Heart right ventricle (tissue), 16 donors: ENCODE measurements around the gene CREBBP. TPM values are rescaled to one million over a fixed set of nuclear protein-coding genes. Genes with fewer than 3 reads are reported as not detected.

Experiments
- ATAC-seq, 8 donors: fragments of 200-7000 bp; cut with Tn5 transposase; one replicate each; pipeline ENCODE4 v1.9.1; 2020; ENCODE audit warnings: mild to moderate bottlenecking in 8 of 8, moderate library complexity in 8 of 8, moderate number of reproducible peaks in 1 of 8
- DNase-seq, 2 donors: peaks; one replicate each; pipeline ENCODE4 v3.0.0-alpha.2; 2020
- H3K27ac ChIP-seq, 10 donors: fragments of 200-600 bp; sonication (generic) in 2 of 10; one replicate each; pipeline versions ENCODE4 v1.5.0 to v1.8.0; 2020 to 2022; ENCODE audit warnings: mild to moderate bottlenecking in 3 of 10
- H3K27me3 ChIP-seq, 7 donors: fragments of 200-600 bp; one replicate each; pipeline ENCODE4 v1.8.0; 2021 to 2022; ENCODE audit warnings: mild to moderate bottlenecking in 2 of 7
- H3K36me3 ChIP-seq, 9 donors: fragments of 200-600 bp; sonication (generic) in 1 of 9; one replicate each; pipeline versions ENCODE4 v1.5.0 to v1.8.0; 2020 to 2022; ENCODE audit warnings: mild to moderate bottlenecking in 2 of 9
- H3K4me1 ChIP-seq, 9 donors: fragments of 200-600 bp; sonication (generic) in 1 of 9; one replicate each; pipeline versions ENCODE4 v1.5.0 to v1.8.0; 2020 to 2022; ENCODE audit warnings: mild to moderate bottlenecking in 4 of 9
- H3K4me3 ChIP-seq, 10 donors: fragments of 200-600 bp; sonication (generic) in 2 of 10; one replicate each; pipeline versions ENCODE4 v1.5.0 to v1.8.0; 2020 to 2022; ENCODE audit warnings: mild to moderate bottlenecking in 7 of 10, moderate library complexity in 2 of 10
- H3K9me3 ChIP-seq, 11 donors: fragments of 200-600 bp in 10 of 11; sonication (generic) in 2 of 11; one replicate each; pipeline versions ENCODE4 v1.5.0 to v1.8.0; 2013 to 2022; ENCODE audit warnings: mild to moderate bottlenecking in 2 of 11, control low read depth in 1 of 11, moderate library complexity in 1 of 11
- WGBS, 2 donors: extraction: QIAGEN DNeasy Blood & Tissue Kit; methylation state at CpG; one replicate each; pipeline ENCODE4 v1.1.7; 2013; ENCODE audit warnings: inconsistent platforms in 1 of 2; 5-methylcytosine and 5-hydroxymethylcytosine counted together
- intact Hi-C, 10 donors: fragments of 100-400 bp; cut with DNase I; formaldehyde crosslinking; loops; one replicate each; pipeline versions ENCODE4 v1.11.1 to v1.14.2; 2022
- polyA plus RNA-seq, 2 donors: library from polyadenylated mRNA; stranded (reverse); fragments of 200-250 nt; gene quantifications; one replicate each; pipeline ENCODE4 v1.2.3, GENCODE V29; 2013
- total RNA-seq, 10 donors: library from RNA; stranded (reverse); fragmentation: NEBNext Ultra II Directional in 3 of 10; extraction: Animal tissue kit (Norgen Biotek cat#: 25700) in 3 of 10; gene quantifications; one replicate each; pipeline versions ENCODE4 v1.2.1 to v1.2.4, GENCODE V29; 2021 to 2023
- TF ChIP-seq, protein P1 (sequence below), 9 donors: fragments of 200-600 bp; sonication (generic) in 2 of 9; IDR thresholded peaks; one replicate each; pipeline versions ENCODE4 v1.5.0 to v1.8.0; 2021 to 2022; ENCODE audit warnings: antibody characterized with exemption in 9 of 9, mild to moderate bottlenecking in 5 of 9, moderate library complexity in 1 of 9
- donor health status: Arrhythmogenic right ventricular cardiomyopathy.
- donor health status: ischemic (EF 13 %, LVEDD 7.1; RV severe dilation, severe dysfunction).
- donor health status: healthy with polysubstance abuse.
- donor health status: DM: no; HTN: yes; CAD: no.
- donor health status: DM: no; HTN: no; CAD: no.
- donor health status: ischemic (EF 25% LVEDD 6.9; RV normal size, moderate dysfunction).
- donor health status: ischemic (EF 25% LVEDD 5.7; RV mildly dilated, moderate dysfunction).
- donor health status: healthy.
- donor health status: DM: yes; HTN: yes; CAD: no.
- donor health status: Ischemic cardiomyopathy.
- donor health status: ischemic (EF 35%, LVEDD 5.7; RV mildly dilated, moderate dysfunction).
- donor health status: nonischemic (EF 11% LVEDD 7.7; RV severe dilation, severe dysfunction).
- donor health status: DM: yes; HTN: yes; CAD: no.
- donor health status: PGD.
- donor health status: ischemic (EF 29% LVEDD 5.4; RV normal size, mild dysfunction).
- donor health status: nonischemic (EF 23%, LVEDD 6.1; RV moderate dilation, normal function).

Gene CREBBP
- total and polyA plus RNA-seq, 12 donors, result 6.3 to 51.5 (median 41.0) TPM

DNA sequence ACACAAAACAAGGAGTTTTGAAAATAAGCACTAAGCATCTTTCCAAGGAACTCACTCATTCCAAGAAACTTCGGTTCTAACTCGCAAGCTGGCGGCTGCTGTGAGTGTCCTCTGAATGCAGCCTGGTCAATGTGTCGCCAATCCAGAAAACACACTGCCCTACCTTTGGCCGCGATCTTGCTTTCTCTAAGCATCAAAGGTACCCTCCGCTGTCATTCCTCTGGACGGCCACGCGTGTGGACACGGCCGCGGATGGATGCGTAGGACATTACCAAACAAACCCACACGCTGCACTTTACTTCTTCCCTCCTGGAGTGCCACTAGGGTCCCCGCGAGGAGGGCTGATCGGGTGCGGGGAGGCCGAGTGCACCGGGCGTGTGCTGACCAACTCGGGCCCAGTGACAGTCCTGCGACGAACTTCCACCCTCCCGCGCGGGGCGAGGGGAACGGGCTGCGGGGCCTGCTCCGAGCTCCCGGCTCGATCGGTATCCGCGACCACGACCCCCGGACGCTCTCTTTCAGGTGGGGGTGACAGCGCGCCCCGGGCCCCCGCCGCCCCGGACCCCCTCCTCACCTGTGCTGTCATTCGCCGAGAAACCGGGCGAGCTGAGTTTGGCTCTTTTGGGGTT is 1.1 kb downstream of the CREBBP start:
- DNase-seq, result peak; percentile 28 to 42
- no peaks in the 10 kb centered on the region for H3K9me3 ChIP-seq
- WGBS, 2 donors, result 0 to 1% methylated on average over 39 to 50 of the region's 50 CpGs
- H3K27ac ChIP-seq, result peak overlapping the region in 8 of 10 donors; percentile 54 to 89 (median 76)
- peaks cover 18 to 55% (median 48%) of the 10 kb centered on the region in 9 donors for H3K4me1 ChIP-seq
- ATAC-seq, result peak; percentile 20 to 53 (median 36)
- peak overlapping the region; percentile 64 to 96 (median 88) for H3K4me3 ChIP-seq
- H3K36me3 ChIP-seq, result peaks cover 0 to 6% (median 0%) of the 10 kb centered on the region in 9 donors
- intact Hi-C loops, result loop anchor here (2.0 to 10.0 kb wide), 10 partner anchors 82 to 189 kb away; no protein-coding TSS in a partner anchor
- H3K27me3 ChIP-seq, result no peaks in the 10 kb centered on the region
- TF ChIP-seq, protein P1, sequence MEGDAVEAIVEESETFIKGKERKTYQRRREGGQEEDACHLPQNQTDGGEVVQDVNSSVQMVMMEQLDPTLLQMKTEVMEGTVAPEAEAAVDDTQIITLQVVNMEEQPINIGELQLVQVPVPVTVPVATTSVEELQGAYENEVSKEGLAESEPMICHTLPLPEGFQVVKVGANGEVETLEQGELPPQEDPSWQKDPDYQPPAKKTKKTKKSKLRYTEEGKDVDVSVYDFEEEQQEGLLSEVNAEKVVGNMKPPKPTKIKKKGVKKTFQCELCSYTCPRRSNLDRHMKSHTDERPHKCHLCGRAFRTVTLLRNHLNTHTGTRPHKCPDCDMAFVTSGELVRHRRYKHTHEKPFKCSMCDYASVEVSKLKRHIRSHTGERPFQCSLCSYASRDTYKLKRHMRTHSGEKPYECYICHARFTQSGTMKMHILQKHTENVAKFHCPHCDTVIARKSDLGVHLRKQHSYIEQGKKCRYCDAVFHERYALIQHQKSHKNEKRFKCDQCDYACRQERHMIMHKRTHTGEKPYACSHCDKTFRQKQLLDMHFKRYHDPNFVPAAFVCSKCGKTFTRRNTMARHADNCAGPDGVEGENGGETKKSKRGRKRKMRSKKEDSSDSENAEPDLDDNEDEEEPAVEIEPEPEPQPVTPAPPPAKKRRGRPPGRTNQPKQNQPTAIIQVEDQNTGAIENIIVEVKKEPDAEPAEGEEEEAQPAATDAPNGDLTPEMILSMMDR (IDR thresholded peaks at IDR 0.05), result no peak

DNA sequence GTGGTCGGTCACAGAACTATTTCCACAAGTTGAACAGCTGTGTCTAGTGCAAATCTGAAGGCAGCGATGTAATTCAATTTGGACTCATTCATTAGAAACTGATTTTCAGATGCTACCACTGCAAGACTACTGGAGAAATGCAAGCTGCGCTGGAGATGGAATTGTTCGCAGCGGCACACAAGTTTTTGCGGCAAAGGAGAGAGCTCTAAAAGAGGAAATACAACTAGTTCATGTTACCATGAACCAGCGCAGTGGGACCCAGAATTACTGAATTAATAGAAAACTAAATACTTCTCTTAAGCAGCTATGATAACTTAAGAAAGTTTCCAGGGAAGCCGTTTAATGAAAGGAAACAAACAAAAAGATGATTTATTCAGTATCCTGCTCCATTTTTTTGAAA is 1.9 kb downstream of the CREBBP start:
- no peak for DNase-seq
- WGBS, 2 donors, result 8 to 14% methylated on average over 8 of the region's 8 CpGs
- H3K27ac ChIP-seq, result peak overlapping the region in 1 of 10 donors; percentile 19
- ATAC-seq, result no peak
- H3K27me3 ChIP-seq, result no peaks in the 10 kb centered on the region
- intact Hi-C loops, result loop anchor here (2.0 to 10.0 kb wide), 10 partner anchors 81 to 188 kb away; no protein-coding TSS in a partner anchor
- TF ChIP-seq, protein P1 (IDR thresholded peaks at IDR 0.05), result no peak
- H3K4me1 ChIP-seq, result peaks cover 25 to 63% (median 56%) of the 10 kb centered on the region in 9 donors
- peaks cover 0 to 6% (median 0%) of the 10 kb centered on the region in 9 donors for H3K36me3 ChIP-seq
- no peaks in the 10 kb centered on the region for H3K9me3 ChIP-seq
- H3K4me3 ChIP-seq, result peak overlapping the region; percentile 13 to 96 (median 88)

DNA sequence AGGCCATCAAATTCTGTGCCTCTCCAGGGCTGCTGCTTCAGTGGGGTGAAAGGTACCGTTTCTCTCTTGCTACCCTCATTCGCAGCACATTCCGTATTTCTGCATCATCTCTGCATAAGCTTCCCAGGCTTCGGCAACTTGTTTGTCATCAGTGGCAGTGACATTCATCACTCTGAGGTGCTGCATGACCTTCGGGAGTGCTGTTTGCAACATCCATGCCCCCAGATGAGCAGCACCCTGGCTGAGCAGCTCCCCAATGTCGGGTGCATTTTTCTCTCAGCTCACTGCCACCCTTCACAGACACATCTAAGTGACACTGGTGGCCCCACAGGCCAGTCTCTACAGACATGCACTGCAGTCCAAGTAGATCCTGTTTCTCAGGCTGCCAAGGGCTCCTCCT is 3.8 kb downstream of the CREBBP start:
- peak overlapping the region in 1 of 10 donors; percentile 14 for H3K27ac ChIP-seq

DNA sequence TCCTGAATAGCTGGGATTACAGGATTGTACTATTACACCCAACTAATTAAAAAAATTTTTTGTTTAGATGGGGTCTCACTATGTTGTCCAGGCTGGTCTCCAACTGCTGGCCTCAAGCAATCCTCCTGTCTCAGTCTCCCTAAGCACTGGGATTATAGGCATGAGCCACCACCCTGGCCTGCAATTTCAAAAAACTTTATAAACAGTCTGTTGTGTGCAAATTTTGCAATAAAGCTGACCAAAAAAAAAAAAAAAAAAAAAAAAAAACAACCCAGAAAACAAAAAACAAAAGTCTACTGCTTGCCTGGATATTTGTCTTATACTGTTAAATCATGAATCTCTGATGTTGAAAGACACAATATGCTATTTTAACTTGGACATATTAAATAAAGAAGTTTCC is 4.4 kb downstream of the CREBBP start:
- H3K4me3 ChIP-seq, result peak overlapping the region in 1 of 10 donors; percentile 88
- H3K36me3 ChIP-seq, result peaks cover 0 to 6% (median 0%) of the 10 kb centered on the region in 9 donors
- TF ChIP-seq, protein P1 (IDR thresholded peaks at IDR 0.05), result no peak
- intact Hi-C loops, result loop anchor here (5.0 to 10.0 kb wide), 9 partner anchors 79 to 184 kb away; no protein-coding TSS in a partner anchor
- H3K27ac ChIP-seq, result no peak overlapping the region
- peaks cover 38 to 83% (median 78%) of the 10 kb centered on the region in 9 donors for H3K4me1 ChIP-seq
- no peaks in the 10 kb centered on the region for H3K27me3 ChIP-seq
- H3K9me3 ChIP-seq, result no peaks in the 10 kb centered on the region
- no peak for ATAC-seq
- no peak for DNase-seq

More for the DNA sequence above, 3.8 kb downstream of the CREBBP start:
- intact Hi-C loops, result loop anchor here (5.0 to 10.0 kb wide), 9 partner anchors 79 to 184 kb away; no protein-coding TSS in a partner anchor
- no peaks in the 10 kb centered on the region for H3K27me3 ChIP-seq
- peaks cover 38 to 82% (median 75%) of the 10 kb centered on the region in 9 donors for H3K4me1 ChIP-seq
- peak overlapping the region in 5 of 10 donors; percentile 1 to 94 (median 10) for H3K4me3 ChIP-seq
- H3K36me3 ChIP-seq, result peaks cover 0 to 6% (median 0%) of the 10 kb centered on the region in 9 donors
- H3K9me3 ChIP-seq, result no peaks in the 10 kb centered on the region
- no peak for DNase-seq
- no peak for ATAC-seq
- whole genome bisulfite sequencing, 2 donors, result 25 to 36% methylated on average over 6 of the region's 6 CpGs
- TF ChIP-seq, protein P1 (IDR thresholded peaks at IDR 0.05), result no peak
